Esophagus squamous epithelium (tissue), 5 donors: ENCODE data around the gene MATN1. TPM values are rescaled to one million over a fixed set of nuclear protein-coding genes. Genes with fewer than 3 reads are reported as not detected.

Experiments
- DNase-seq: peaks from one replicate; lab custom pipeline; 2025; lab: John Stamatoyannopoulos, UW
- H3K27ac ChIP-seq, 4 donors: fragments of 200-600 bp; sonication (generic); one replicate each; pipeline ENCODE4 v1.5.1; 2016 to 2019; ENCODE audit warnings: mild to moderate bottlenecking in 1 of 4
- H3K27me3 ChIP-seq, 4 donors: fragments of 200-600 bp; sonication (generic); 1 replicate in 3 of 4; 2 replicates in 1 of 4; pipeline versions ENCODE4 v1.5.1 to v1.6.0; 2017 to 2021; ENCODE audit warnings: antibody characterized with exemption in 1 of 4
- H3K36me3 ChIP-seq, 3 donors: fragments of 200-600 bp; sonication (generic); one replicate each; pipeline ENCODE4 v1.5.1; 2016 to 2019
- H3K4me1 ChIP-seq, 3 donors: fragments of 200-600 bp; sonication (generic); one replicate each; pipeline ENCODE4 v1.5.1; 2017 to 2019
- H3K4me3 ChIP-seq, 4 donors: fragments of 200-600 bp; sonication (generic); 1 replicate in 3 of 4; 2 replicates in 1 of 4; pipeline ENCODE4 v1.5.1; 2016 to 2019; ENCODE audit warnings: mild to moderate bottlenecking in 2 of 4, moderate library complexity in 1 of 4
- H3K9me3 ChIP-seq, 3 donors: fragments of 200-600 bp; sonication (generic); one replicate each; pipeline ENCODE4 v1.5.1; 2016 to 2019
- CTCF ChIP-seq, 6 experiments: fragments of 450-650 bp in 4 of 6; fragments of 200-600 bp in 2 of 6; sonication (generic) in 2 of 6; IDR thresholded peaks; one replicate each; pipeline ENCODE4 v1.5.1; 2016 to 2019; ENCODE audit warnings: antibody characterized with exemption in 6 of 6, mild to moderate bottlenecking in 4 of 6, moderate library complexity in 4 of 6
- POLR2A ChIP-seq, 4 donors: fragments of 450-650 bp; IDR thresholded peaks; one replicate each; pipeline ENCODE4 v1.6.1; 2017; ENCODE audit warnings: antibody characterized with exemption in 4 of 4, mild to moderate bottlenecking in 4 of 4, moderate library complexity in 3 of 4
- WGBS, 2 donors: methylation state at CpG; one replicate each; pipeline ENCODE4 v1.1.5; 2018; 5-methylcytosine and 5-hydroxymethylcytosine counted together
- intact Hi-C: fragments of 100-400 bp; cut with DNase I; formaldehyde crosslinking; loops from one replicate; pipeline ENCODE4 v1.15.0; 2022
- total RNA-seq, 4 donors: library from RNA; depleted of rRNA; stranded (reverse); fragments of >200 nt; gene quantifications; one replicate each; pipeline ENCODE4 v1.1.0, GENCODE V29; 2016
- donor health status: DM: yes; HTN: yes; CAD: no.

The MATN1 gene
- total RNA-seq, 4 donors from 2014 or later: not detected

- Histone ChIP-seq H3K9me3 (no peaks in the 10 kb centered on the region), H3K4me3 (no peak overlapping the region), H3K27me3 (no peaks in the 10 kb centered on the region), H3K4me1 (peaks cover 0 to 37% (median 9%) of the 10 kb centered on the region in 3 donors), H3K27ac (peak overlapping the region in 2 of 4 donors; percentile 14 to 49), H3K36me3 (no peaks in the 10 kb centered on the region)
- DNase-seq: no peak
- TF ChIP-seq POLR2A (IDR thresholded peaks at IDR 0.05) (no peak), CTCF (IDR thresholded peaks at IDR 0.05) (no peak)
- 73 to 83% methylated on average over 16 to 18 of the region's 18 CpGs for WGBS, 2 donors
- intact Hi-C loops: no loop called here
Observed at GRCh38 chr1:30760596-30761324, 37.4 kb upstream of the MATN1 start.

GRCh38 chr1:30759718-30760281 is 36.4 kb upstream of the MATN1 start:
- H3K27ac ChIP-seq: no peak overlapping the region
- intact Hi-C loops: no loop called here
- no peak overlapping the region for H3K4me3 ChIP-seq
- TF ChIP-seq POLR2A (IDR thresholded peaks at IDR 0.05): no peak
- no peaks in the 10 kb centered on the region for H3K9me3 ChIP-seq
- H3K27me3 ChIP-seq: no peaks in the 10 kb centered on the region
- 65 to 80% methylated on average over 11 to 13 of the region's 13 CpGs for WGBS, 2 donors
- DNase-seq: no peak
- no peaks in the 10 kb centered on the region for H3K36me3 ChIP-seq
- peaks cover 0 to 37% (median 9%) of the 10 kb centered on the region in 3 donors for H3K4me1 ChIP-seq

DNA sequence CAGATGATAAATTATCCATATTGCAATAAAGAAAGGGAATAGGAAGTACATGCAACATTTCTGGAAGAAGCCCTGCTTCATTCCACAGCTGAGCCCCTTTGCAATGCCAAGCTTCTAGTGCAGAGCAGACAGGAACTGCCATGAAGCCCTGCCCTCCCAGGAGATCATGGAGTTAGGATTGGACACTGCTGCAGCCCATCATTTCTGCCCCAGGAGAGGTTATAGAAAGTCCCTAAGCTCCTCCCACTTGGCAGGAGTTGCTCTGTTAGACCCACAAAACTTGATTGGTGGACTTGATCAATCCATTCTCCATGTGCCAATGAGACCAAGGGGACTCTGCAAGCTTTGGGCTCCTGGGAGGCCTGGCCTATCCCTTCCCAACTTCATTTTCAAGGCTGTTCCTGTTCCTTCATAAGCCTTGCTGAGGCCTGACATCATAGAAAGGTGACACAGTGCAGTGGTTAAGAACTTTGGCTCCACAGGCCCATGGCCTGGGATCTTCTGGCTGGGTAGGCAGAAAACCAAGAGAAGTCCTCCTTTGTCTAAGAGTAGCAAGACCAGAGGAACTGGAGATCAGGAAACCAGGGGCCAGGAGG is 35.5 kb upstream of the MATN1 start:
- intact Hi-C loops: no loop called here
- no peaks in the 10 kb centered on the region for H3K9me3 ChIP-seq
- no peak overlapping the region for H3K4me3 ChIP-seq
- TF ChIP-seq CTCF (IDR thresholded peaks at IDR 0.05): no peak
- no peak for TF ChIP-seq POLR2A (IDR thresholded peaks at IDR 0.05)
- peak overlapping the region in 2 of 4 donors; percentile 85 to 90 for H3K27ac ChIP-seq
- DNase-seq: no peak
- peaks cover 0 to 37% (median 9%) of the 10 kb centered on the region in 3 donors for H3K4me1 ChIP-seq
- no peaks in the 10 kb centered on the region for H3K36me3 ChIP-seq
- no peaks in the 10 kb centered on the region for H3K27me3 ChIP-seq

DNA sequence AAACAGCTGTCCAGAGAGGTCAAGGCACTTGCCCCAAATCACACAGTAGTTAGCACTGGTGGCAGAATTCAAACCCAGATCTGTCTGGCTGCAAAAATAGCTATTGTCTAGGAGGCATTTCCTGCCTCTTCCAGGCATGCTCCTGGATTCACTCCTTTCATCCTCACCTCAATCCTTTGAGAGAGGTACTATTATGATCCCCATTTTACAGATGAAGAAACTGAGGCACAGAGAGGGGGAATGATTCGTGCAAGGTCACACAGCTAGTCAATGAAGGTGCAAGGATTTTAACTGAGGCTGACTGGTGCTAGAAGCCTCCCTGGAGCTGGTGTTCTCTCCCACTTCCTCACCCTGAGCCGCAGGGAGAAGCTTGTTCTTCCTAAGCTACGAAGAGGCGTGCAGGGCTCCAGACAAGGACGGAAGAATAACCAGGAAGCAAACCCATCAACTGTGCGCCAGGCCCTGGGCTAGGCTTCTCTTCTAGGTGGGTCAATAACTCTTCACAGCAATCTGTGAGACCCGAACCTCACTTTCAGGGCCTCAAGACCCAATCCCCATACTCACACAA is 34.8 kb upstream of the MATN1 start:
- Histone ChIP-seq H3K4me3 (peak overlapping the region in 2 of 4 donors; percentile 44 to 64), H3K4me1 (peaks cover 0 to 33% (median 9%) of the 10 kb centered on the region in 3 donors), H3K9me3 (no peaks in the 10 kb centered on the region), H3K27me3 (no peaks in the 10 kb centered on the region), H3K27ac (peak overlapping the region; percentile 53 to 90 (median 79)), H3K36me3 (no peaks in the 10 kb centered on the region)
- no peak for DNase-seq
- TF ChIP-seq POLR2A (IDR thresholded peaks at IDR 0.05) (no peak), CTCF (IDR thresholded peaks at IDR 0.05) (no peak)
- intact Hi-C loops: no loop called here
- 80 to 82% methylated on average over 6 to 7 of the region's 7 CpGs for WGBS, 2 donors

DNA sequence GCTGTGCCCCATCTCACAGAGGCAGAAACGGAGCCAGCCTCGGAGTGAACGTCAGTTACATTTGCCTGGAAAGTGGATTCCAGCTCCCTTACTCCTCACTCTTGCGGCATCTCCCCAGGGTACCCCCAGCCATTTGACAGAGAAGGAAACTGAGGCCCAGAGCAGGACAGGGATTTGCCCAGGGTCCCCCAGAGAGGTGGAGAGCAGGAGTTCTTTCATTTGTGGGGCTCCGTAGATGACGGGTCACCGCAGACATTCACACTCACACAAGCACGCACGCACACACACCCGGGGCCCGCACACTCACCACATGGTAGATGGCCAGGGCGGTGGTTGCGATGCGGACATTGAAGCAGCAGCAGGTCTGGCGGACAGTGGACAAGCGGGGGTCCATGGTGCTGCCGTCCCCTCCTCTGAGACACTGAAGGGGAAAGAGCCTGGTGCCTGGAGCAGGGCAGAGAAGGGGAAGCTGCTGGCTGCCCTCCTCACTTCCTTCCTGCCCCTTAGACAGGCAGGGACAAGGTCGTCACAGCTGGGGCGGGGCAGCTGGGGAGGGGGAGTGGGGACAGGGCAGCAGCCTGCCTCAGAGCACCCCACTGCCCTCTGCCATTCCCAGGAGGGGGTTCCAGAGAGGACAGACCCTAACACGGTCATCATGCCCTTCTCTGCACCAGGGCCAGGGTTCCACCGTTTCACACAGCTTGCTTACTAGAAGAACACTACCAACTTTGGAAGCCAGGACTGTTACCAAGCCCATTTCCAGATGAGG is 34.2 kb upstream of the MATN1 start, which contains the start of gene LAPTM5:
Gene LAPTM5, minus strand, starts transcription at position 423 of the 769 bp plus-strand sequence. Its CDS starts 29 bp downstream, at position 394.
- Histone ChIP-seq H3K4me1 (peaks cover 0 to 40% (median 9%) of the 10 kb centered on the region in 3 donors), H3K27ac (peak within 1 kb of the TSS; percentile 53 to 90 (median 79)), H3K4me3 (peak within 1 kb of the TSS; percentile 16 to 64 (median 44)), H3K36me3 (no peaks in the 10 kb centered on the region), H3K27me3 (no peaks in the 10 kb centered on the region), H3K9me3 (no peaks in the 10 kb centered on the region)
- intact Hi-C loops: no loop called here
- no peak for DNase-seq
- WGBS, 2 donors: 29 to 40% methylated on average over 1 to 11 of the region's 21 CpGs
- TF ChIP-seq CTCF (IDR thresholded peaks at IDR 0.05): no peak
- TF ChIP-seq POLR2A (IDR thresholded peaks at IDR 0.05): peak in 2 of 4 donors; percentile 75 to 79
